HTERT RPE-1 (cell line): ENCODE data around the gene PCSK4.
"Not testable (repeated sequence)": the region's sequence is repeated elsewhere in the genome, so short reads cannot be mapped to it uniquely, and the experiment has no call there.

Experiments used
- in situ Hi-C: fragments of 300-500 bp; cut with MboI; formaldehyde crosslinking; loops from 4 replicates; pipeline ENCODE4 v1.14.3; 2020; ENCODE audit warnings: low sequenced_read_pairs

PCSK4 gene

GRCh38 chr19:1490311-1491113 lies at the start of gene PCSK4:
Gene PCSK4, minus strand, starts transcription at chr19:1490350. Its CDS starts 4 bp downstream, at chr19:1490346.
- in situ Hi-C loops, result no loop called here

- in situ Hi-C loops, result not testable (repeated sequence)
These were observed 49.6 kb upstream of the PCSK4 start for GRCh38 chr19:1539749-1540148.

- in situ Hi-C loops, result no loop called here
These were observed 48.8 kb upstream of the PCSK4 start for GRCh38 chr19:1538978-1539377.

GRCh38 chr19:1535699-1536098 lies 45.5 kb upstream of the PCSK4 start:
- in situ Hi-C loops, result not testable (repeated sequence)

- in situ Hi-C loops, result no loop called here
These were observed 44.8 kb upstream of the PCSK4 start for GRCh38 chr19:1534972-1535371.

- in situ Hi-C loops, result no loop called here
These were observed 43.5 kb upstream of the PCSK4 start for GRCh38 chr19:1533510-1534150.

- in situ Hi-C loops, result no loop called here
These were observed 41.9 kb upstream of the PCSK4 start for GRCh38 chr19:1532003-1532402.

GRCh38 chr19:1531587-1531986 lies 41.4 kb upstream of the PCSK4 start:
- in situ Hi-C loops, result no loop called here

GRCh38 chr19:1530856-1531255 lies 40.7 kb upstream of the PCSK4 start:
- in situ Hi-C loops, result not testable (repeated sequence)

GRCh38 chr19:1529430-1529816 lies 39.3 kb upstream of the PCSK4 start:
- in situ Hi-C loops, result no loop called here

- in situ Hi-C loops, result no loop called here
These were observed 38.7 kb upstream of the PCSK4 start for GRCh38 chr19:1528596-1529429.

- in situ Hi-C loops, result no loop called here
These were observed 37.6 kb upstream of the PCSK4 start for GRCh38 chr19:1527650-1528309.

GRCh38 chr19:1526979-1527649 lies 37.0 kb upstream of the PCSK4 start:
- in situ Hi-C loops, result no loop called here

- in situ Hi-C loops, result no loop called here
These were observed 36.1 kb upstream of the PCSK4 start for GRCh38 chr19:1526066-1526778.

GRCh38 chr19:1525343-1525742 lies 35.2 kb upstream of the PCSK4 start:
- in situ Hi-C loops, result no loop called here

GRCh38 chr19:1524972-1525325 lies 34.8 kb upstream of the PCSK4 start:
- in situ Hi-C loops, result no loop called here

GRCh38 chr19:1524287-1524971 lies 34.3 kb upstream of the PCSK4 start:
- in situ Hi-C loops, result no loop called here

GRCh38 chr19:1523412-1524286 lies 33.5 kb upstream of the PCSK4 start, which contains the start of gene PLK5:
Gene PLK5, plus strand, starts transcription at chr19:1524077. Its CDS starts 2,920 bp downstream, at chr19:1526997.
- in situ Hi-C loops, result no loop called here
